ENCODE data around the gene MTHFD2L. TPM values are rescaled to one million over a fixed set of nuclear protein-coding genes. Genes with fewer than 3 reads are reported as not detected.
"Not testable (repeated sequence)": the region's sequence is repeated elsewhere in the genome, so short reads cannot be mapped to it uniquely, and the experiment has no call there.

The MTHFD2L gene
- total RNA-seq, 1 donor from 2014 or later = 12.1 TPM

DNA sequence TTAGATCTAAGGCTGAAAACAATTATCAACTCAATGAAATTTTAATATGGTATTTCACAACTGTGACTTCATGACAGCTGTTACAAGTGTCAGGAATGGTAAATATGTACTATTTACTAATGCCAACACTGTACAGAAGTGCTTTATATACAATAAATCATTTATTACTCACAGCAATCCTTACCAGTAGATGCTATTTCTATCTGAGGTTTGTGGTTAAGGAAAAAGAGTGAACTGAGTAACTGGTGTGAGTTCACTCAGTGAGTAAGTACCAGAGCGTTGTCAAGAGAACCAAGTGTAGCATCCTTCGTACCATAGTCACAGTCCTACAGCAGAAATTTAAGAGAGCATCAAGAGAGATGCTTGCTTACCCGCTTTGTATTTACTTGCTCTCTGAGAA is 23.3 kb downstream of the MTHFD2L start:
- no peak for DNase-seq (ENCODE audit: extremely low read depth, low read depth, low spot score)

DNA sequence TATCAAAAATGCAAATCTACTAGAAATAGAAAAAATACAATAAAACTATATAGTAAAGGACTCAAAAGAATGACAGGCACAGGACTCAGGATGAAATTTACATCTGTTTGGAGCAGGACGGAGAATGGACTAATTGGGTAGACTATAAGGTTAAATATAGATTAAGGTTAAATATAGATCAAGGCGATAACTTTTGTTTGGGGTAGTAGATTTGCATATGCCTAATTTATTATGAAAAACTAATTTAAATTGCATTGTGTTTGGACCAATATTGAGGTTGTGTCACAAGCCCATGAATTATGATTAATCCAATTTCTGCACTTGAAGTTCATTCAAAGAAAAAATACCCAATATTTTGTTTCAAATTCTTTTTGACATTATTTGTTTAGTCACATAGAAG is 31.0 kb downstream of the MTHFD2L start:
- no peak for DNase-seq (ENCODE audit: extremely low read depth, low read depth, low spot score)

DNA sequence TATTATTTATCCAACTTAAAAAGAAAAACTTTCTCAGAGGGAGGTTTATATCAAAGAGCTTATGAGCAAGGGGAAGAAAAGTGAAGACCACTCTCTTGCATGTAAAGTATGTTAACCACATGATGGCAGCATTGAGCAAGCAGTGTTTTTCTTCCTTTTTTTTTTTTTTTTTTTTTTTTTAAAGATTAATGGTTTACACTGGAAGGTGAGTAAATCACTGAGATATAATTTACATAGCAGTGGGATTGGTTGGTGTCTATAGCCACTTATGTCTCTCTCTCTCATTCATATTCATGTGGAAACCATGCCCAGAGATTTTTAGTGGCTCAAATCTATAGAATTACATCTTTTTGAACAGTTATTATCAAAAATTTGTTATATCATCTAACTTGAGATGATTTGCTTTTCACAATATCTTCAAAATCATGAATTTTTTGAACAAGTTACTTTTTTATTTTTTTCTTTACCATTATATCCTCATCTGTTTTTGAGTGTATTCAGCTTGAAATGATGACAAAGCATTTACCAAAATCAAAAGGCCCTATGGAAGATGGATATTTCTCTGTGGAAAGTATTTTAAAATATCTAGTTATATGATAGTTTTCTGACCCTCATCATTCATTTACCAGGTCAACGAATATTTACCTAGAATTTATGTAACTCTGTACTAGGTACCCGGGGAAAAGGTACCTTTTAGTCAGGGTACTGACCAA is 31.6 kb downstream of the MTHFD2L start:
- peak; percentile 52 for DNase-seq (ENCODE audit: extremely low read depth, low read depth, low spot score)

DNA sequence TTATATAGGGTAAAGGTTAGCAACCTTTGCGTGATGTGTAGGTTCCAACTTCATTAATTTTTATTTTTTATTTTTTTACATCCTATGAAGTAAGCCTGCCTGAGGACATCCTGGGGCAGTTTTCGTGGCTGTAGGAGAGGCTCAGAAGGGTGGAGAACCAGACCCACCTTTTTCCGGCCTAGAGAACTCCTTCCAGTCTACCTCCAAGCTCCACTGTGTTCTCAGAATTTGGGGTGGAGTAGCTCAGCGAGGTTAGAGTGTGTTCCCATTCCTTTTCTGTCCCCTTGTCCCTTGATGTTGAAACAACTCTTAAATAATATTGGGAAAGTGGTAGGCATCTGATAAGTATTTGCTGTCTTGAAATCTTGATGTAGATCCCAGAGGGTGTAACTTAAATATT is 32.4 kb downstream of the MTHFD2L start:
- no peak for DNase-seq (ENCODE audit: extremely low read depth, low read depth, low spot score)

DNA sequence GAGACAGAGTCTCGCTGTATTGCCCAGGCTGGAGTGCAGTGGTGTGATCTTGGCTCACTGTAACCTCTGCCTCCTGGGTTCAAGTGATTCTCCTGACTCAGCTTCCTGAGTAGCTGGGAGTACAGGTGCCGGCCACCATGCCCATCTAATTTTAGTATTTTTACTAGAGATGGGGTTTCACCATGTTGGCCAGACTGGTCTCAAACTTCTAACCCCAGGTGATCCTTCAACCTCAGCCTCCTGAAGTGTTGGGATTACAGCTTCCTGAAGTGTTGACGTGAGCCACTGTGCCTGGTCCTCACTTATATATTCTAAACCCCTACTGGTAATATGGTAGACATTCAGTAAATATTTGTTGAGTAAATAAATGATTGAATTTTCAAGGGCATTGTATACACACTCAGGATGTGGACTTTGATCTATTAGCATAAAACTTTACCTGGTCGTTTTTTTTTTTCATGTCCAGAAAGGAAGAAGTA is 33.0 kb downstream of the MTHFD2L start:
- DNase-seq (ENCODE audit: extremely low read depth, low read depth, low spot score) = no peak

DNA sequence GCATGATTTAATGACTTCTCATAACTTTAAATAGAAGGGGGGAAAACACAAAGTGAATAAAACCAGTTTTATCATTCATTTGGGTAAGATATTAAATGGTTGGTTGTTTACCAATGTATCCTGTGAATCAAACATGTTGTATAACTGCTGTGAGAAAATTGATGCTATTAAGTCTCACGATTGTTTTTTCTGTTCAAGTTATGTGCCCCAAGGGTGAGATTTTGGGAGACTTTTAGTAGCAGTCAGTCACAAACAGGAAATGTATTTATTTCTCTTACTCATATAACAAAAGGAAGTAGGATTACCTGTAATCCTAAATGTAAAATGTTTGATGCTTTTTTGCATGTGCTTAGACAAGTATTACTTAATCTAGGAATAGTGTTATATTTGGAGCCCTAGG is 39.2 kb downstream of the MTHFD2L start:
- DNase-seq (ENCODE audit: extremely low read depth, low read depth, low spot score) = no peak

DNA sequence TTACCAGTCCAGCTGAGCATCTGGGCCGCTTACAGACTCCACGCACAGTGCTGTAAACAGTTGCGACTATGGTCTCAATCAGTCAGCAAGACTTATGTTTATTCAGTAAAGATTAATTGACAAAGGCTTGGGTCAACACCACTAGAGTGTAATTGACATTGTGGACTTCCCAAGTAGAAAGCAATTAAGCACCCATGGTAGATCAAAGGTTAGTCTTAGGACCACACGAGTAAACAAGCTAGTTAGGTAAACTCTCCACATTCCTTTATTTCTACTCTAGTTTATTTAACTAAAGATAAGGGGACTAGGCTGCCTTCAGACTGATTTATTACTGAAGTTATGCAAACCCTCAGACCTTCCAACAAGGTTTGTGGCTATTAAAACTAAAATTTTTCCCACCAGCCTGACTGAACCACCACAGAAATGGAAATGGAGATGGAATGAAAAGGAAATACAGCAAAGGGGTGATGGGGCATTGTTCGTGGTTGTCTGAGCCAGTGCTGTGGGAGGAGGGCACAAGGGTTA is 44.2 kb downstream of the MTHFD2L start:
- DNase-seq (ENCODE audit: extremely low read depth, low read depth, low spot score) = no peak

DNA sequence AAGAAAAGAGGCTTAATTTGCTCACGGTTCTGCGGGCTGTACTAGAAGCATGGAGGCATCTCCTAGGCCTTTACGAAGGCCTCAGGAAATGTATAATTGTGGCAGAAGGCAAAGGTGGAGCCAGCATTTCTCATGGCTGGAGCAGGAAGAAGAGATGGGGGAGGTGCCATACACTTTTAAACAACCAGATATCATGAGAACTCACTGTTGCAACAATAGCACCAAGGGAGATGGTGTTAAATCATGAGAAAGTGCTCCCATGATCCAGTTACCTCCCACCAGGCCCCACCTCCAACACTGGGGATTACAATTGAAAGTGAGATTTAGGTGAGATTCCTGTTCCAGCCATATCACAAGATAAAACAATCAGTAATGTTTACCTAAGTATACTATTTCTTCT is 45.5 kb downstream of the MTHFD2L start:
- DNase-seq (ENCODE audit: extremely low read depth, low read depth, low spot score) = no peak

DNA sequence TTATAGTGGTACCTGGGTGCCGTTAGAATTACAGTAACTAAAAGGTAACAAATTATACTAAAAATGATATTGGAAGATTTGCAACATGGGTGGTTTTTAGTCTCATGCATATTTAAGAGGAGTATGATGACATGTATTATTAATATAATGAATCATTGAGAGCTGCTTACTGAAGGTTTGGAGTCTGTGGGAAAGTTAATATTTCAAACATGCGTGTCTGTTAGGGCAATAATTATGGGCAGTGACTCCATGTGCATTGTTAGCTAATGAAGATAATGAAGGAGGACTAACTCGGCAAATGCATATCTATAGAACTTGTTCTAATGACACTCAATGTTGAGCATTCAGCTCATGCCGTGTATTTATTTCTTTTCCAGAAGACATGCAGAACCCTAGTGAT is 47.1 kb downstream of the MTHFD2L start:
- DNase-seq (ENCODE audit: extremely low read depth, low read depth, low spot score) = no peak

DNA sequence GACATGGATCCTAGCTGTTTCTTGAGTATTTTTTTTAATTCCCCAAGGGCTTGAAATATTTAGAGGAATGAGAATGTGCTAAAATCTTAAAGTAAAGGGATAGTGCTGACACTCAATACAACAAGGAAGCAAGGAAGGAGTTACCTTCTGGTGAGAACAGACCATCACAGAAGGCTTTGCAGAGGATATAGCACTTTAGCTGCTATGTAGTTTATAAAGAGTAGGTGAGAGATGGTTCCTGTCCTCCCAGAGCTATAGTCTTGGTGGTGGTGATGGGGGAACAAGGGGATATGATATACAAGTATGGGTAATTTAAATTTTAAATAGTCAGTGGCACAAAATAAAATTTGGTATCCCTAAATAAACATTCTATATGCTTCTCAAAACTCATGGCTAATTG is 47.6 kb downstream of the MTHFD2L start:
- no peak for DNase-seq (ENCODE audit: extremely low read depth, low read depth, low spot score)

DNA sequence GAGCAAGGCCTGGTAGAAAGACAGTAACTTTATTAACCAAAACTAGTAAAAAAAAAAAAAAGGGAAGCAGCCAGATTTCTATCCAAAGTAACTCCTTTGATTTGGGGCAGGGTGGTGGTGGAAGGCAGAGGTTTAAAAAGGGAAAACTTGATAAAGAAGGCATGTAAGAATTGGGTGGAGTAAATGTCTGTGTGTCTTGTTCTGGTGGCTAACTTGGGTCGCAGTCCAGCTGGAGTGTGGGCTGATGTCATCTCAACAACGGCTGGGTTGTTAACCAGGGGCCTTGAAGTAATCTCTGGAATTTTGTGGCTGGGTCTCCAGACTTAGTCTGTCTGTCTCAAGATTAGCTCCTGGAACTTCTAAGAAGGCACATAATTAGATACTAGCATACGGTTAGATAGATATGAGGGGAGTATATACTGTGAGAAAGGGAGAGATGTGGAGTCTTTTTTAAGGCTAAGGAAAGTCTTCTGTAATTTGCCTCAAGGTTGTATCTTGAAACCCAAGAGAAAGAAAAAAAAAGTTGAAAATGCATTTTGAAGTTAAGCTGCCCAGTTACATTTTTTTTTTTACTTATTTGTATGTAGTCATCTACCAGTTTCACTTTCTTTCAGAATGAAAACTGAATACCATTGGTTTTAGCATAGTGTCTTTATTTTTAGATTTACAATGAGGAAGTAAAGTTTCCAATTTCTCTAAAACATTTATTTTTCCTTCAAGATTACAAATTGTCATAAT is 48.3 kb downstream of the MTHFD2L start:
- DNase-seq (ENCODE audit: extremely low read depth, low read depth, low spot score) = no peak

DNA sequence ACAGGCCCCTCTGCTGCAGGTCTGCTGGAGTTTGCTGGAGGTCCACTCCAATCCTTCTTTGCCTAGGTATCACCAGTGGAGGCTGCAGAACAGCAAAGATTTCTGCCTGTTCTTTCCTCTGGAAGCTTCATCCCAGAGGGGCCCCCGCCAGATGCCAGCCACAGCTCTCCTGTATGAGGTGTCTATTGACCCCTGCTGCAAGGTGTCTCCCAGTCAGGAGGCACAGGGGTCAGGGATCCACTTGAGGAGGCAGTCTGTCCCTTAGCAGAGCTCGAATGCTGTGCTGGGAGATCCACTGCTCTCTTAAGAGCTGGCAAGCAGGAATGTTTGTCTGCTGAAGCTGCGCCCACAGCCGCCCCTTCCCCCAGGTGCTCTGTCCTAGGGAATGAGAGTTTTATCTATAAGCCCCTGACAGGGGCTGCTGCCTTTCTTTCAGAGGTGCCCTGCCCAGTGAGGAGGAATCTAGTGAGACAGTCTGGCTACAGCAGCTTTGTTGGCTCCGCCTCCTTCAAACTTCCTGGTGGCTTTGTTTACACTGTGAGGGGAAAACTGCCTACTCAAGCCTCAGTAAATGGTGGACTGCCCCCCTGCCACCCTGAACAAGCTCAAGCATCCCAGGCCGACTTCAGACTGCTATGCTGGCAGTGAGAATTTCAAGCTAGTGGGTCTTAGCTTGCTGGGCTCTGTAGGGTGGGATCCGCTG is 56.7 kb downstream of the MTHFD2L start:
- DNase-seq (ENCODE audit: extremely low read depth, low read depth, low spot score) = not testable (repeated sequence)

DNA sequence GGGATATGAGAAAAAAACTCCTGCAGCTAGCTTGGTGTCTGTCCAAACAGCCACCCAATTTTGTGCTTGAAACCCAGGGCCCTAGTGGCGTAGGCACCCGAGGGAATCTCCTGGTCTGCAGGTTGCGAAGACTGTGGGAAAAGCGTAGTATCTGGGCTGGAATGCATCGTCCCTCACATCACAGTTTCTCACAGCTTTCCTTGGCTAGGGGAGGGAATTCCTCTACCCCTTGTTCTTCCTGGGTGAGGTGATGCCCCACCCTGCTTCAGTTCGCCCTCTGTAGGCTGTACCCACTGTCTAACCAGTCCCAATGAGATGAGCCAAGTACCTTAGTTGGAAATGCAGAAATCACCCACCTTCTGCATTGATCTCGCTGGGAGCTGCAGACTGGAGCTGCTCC is 57.3 kb downstream of the MTHFD2L start:
- DNase-seq (ENCODE audit: extremely low read depth, low read depth, low spot score) = not testable (repeated sequence)

DNA sequence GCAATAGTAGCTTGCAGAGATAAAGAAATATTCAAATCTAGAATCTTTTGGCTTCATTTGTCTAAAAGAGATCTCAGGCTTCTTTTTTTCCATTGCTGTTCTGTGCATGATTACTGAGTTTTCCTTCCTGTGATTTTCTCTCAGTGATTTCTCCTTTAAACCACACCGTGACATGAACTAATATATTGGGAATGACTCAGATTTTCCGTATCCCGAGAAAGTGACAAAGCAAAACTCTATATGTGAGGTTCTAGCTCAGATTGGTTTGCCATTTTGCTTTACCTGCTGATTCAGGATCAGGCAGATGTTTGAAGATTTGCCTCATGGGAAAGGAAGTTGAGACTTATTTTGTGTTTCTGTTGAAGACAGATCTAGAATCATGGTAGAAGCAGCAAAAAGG is 59.4 kb downstream of the MTHFD2L start:
- no peak for DNase-seq (ENCODE audit: extremely low read depth, low read depth, low spot score)

DNA sequence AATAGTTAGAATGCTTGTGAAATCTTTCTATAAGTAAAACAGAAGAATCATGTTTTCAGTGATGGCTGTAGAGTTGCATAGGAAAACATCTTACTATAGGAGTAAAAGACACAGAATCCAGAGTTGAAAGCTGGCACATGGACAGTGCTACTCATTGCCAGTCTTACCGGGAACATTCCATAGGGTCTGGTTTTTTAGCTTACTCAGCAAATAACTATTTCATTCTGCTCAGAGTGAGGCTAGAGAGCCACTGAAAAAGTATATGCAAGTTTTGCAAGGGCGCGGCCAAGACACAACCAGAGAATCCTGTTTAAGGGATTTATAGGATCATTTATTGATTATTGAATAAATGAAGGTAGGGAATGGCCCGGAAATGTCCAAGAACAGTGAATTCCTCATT is 60.3 kb downstream of the MTHFD2L start:
- no peak for DNase-seq (ENCODE audit: extremely low read depth, low read depth, low spot score)

DNA sequence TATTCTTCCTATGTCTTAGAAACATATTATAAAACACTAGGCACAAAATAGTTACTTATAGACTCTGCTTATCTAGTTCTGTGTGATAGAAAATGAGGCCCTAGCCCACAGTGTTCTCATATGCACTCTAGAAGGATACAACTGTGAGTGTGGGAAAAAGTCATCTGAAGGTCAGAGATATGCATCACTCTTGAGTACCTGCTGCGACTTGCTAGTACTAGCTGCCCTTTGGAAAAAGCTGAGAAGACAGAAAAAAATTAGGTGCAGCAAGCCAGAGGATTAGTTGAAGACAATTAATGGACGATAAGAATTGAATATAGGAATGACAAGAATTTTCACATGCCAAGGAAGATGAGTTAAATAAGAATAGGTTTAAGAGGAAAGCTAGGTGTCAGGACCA is 61.3 kb downstream of the MTHFD2L start:
- DNase-seq (ENCODE audit: extremely low read depth, low read depth, low spot score) = no peak

DNA sequence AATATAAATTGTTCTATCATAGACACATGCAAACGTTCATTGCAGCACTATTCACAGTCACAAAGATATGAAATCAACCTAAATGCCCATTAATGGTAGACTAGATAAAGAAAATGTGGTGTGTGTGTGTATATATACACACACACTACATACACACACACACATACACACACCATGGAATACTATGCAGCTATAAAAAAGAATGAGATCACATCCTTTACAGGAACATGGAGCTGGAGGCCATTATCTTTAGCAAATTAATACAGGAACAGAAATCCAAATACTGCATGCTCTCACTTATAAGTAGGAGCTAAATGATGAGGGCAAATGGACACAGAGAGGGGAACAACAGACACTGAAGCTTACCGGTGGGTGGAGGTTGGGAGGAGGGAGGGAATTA is 65.2 kb downstream of the MTHFD2L start:
- DNase-seq (ENCODE audit: extremely low read depth, low read depth, low spot score) = no peak

DNA sequence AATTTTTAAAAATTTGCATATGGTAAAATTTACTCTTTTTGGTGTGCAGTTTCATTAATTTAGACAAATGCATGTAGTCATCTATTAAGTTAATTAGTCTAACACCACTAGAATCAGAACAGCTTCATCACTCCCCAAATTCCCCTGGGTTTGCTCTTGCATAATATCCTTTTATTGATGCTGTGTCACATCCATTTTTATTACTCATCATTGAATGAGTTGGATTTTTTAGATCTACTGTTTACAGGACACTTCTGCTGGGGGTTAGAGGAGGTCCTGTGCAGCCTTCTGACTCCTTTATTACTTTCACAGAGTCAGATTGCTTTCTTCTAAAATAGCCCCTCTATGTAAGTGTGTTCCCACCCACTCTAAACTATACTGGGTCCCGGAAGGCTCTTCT is 65.9 kb downstream of the MTHFD2L start:
- DNase-seq (ENCODE audit: extremely low read depth, low read depth, low spot score) = no peak

DNA sequence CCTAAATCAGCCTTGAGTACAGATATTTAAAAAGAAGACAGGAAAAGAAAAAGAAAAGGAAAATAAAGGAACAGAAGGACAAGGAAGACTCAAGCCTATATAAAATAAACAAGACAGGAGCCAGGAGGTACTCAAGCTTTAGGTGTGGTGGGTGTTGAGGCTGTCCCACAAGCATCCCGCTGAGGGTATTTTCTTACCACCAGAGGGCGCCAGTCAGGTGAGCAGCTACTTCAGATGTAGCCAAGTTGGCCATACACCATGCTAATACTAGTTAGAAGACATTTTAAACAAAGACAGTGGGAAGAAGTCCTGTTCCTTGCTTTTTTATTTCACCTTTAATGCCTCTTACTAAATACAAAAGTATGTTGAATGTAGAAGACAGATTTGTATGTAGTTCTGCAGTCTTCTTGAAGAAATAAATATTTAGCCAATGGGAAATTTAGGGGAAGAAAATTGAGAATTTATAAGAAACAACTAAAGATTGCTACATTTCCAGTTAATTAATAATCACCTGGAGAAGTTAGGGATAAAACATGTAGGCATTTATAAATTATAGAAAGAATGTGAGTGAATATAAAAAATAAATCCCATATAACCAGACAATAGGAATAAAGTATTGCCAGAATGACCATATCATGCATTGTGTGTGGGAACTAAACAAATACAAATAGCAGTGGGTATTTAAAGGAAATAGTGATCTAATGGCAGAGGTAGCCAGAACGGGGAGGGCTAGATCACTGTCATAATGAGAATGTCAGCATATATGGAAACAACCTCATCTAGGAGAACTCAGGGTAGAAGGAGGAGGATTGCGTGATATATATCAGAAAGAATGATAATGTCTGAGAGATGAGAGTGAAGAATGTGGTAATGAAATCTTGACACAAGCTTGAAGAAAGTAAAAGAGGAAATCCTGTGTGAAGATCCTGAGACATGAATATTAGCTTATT is 71.0 kb downstream of the MTHFD2L start:
- no peak for DNase-seq (ENCODE audit: extremely low read depth, low read depth, low spot score)

DNA sequence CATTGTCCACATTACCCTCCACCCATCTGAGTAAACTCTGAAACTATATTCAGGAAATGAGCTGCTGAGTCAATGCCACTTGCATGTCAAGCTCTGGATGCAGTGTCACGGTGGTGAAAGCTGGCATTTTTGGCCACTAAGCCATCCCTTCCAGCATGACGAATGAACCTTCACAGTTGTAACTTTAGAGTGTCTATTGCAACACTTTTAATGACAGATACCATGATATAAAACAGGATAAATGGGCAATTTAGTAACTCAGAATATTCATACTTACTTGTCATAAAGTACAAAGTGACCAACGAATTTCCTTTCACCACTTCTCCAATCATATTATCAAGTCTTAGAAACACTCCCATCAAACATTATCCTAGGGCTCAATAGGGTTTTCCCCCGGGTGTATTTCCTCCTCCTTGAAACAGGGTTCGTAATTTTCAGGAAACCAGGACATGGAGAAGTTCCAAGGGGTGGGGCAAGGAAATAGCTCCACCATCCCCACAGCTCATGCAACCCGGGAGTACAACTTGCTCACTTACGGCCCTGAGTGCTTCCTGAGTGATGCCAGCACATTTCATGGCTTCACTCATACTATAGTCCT is 73.1 kb downstream of the MTHFD2L start:
- no peak for DNase-seq (ENCODE audit: extremely low read depth, low read depth, low spot score)

Data from glomerular endothelial cell (primary cell).